Lower lobe of right lung (tissue), 2 donors: ENCODE measurements around the gene OXT. TPM values are rescaled to one million over a fixed set of nuclear protein-coding genes. Genes with fewer than 3 reads are reported as not detected.

Experiments used
- ATAC-seq, 2 donors: fragments of 200-7000 bp; cut with Tn5 transposase; one replicate each; pipeline ENCODE4 v1.9.1; 2020 to 2022; ENCODE audit warnings: mild to moderate bottlenecking in 2 of 2, moderate library complexity in 2 of 2
- DNase-seq: peaks from one replicate; pipeline ENCODE4 v3.0.0-alpha.2; 2020
- H3K27ac ChIP-seq: fragments of 200-600 bp; one replicate; pipeline ENCODE4 v1.8.0; 2022
- H3K27me3 ChIP-seq: fragments of 200-600 bp; one replicate; pipeline ENCODE4 v1.8.0; 2022; ENCODE audit warnings: low read depth
- H3K36me3 ChIP-seq: fragments of 200-600 bp; one replicate; pipeline ENCODE4 v1.8.0; 2022; ENCODE audit warnings: mild to moderate bottlenecking
- H3K4me1 ChIP-seq: fragments of 200-600 bp; one replicate; pipeline ENCODE4 v1.8.0; 2022
- H3K4me3 ChIP-seq: fragments of 200-600 bp; one replicate; pipeline ENCODE4 v1.8.0; 2022; ENCODE audit warnings: mild to moderate bottlenecking
- H3K9me3 ChIP-seq: fragments of 200-600 bp; one replicate; pipeline ENCODE4 v1.8.0; 2022
- intact Hi-C: fragments of 100-400 bp; cut with DNase I; formaldehyde crosslinking; loops from one replicate; pipeline ENCODE4 v1.11.0; 2022
- total RNA-seq: library from RNA; stranded (reverse); fragmentation: NEBNext Ultra II Directional; extraction: Animal tissue kit (Norgen Biotek cat#: 25700); gene quantifications from one replicate; pipeline ENCODE4 v1.2.1, GENCODE V29; 2021
- TF ChIP-seq, protein P1 (sequence below): fragments of 200-600 bp; IDR thresholded peaks from one replicate; pipeline ENCODE4 v1.8.0; 2022; ENCODE audit warnings: antibody characterized with exemption, mild to moderate bottlenecking
- donor health status: DM: no; HTN: yes; CAD: no; lungs with severe emphysema.

OXT gene
- total RNA-seq, 1 donor from 2014 or later = not detected

DNA sequence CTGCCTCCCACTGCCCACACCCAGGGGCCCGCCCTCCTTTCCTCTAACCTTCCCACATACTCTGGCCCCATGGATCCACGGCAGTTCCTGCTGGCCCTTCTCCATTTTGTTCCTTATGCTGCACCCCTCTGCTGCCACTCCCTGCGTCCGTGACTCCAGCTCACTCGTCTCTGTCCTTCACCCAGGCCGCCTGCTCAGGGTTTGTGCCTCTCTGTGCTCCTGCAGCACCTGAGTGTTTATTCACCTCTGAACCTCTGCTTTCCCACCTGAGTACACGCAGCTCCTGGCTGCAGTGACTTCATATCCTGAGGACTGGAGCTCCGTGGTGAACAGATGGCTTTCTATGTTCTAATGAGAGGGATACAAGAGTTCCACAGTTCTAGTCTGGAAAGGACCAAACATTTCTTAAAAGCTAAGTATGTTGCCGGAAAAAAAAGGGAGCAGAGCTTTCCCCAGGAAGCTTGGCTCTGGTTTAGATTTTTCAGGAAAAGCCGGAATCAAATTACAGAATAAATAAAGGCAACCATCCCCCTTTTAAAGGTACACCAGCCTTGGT lies 29.5 kb upstream of the OXT start:
- intact Hi-C loops = no loop called here
- no peak overlapping the region for H3K4me3 ChIP-seq
- no peak for DNase-seq
- peaks cover 37% of the 10 kb centered on the region for H3K36me3 ChIP-seq
- TF ChIP-seq, protein P1, sequence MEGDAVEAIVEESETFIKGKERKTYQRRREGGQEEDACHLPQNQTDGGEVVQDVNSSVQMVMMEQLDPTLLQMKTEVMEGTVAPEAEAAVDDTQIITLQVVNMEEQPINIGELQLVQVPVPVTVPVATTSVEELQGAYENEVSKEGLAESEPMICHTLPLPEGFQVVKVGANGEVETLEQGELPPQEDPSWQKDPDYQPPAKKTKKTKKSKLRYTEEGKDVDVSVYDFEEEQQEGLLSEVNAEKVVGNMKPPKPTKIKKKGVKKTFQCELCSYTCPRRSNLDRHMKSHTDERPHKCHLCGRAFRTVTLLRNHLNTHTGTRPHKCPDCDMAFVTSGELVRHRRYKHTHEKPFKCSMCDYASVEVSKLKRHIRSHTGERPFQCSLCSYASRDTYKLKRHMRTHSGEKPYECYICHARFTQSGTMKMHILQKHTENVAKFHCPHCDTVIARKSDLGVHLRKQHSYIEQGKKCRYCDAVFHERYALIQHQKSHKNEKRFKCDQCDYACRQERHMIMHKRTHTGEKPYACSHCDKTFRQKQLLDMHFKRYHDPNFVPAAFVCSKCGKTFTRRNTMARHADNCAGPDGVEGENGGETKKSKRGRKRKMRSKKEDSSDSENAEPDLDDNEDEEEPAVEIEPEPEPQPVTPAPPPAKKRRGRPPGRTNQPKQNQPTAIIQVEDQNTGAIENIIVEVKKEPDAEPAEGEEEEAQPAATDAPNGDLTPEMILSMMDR = no peak
- peak overlapping the region; percentile 43 for H3K27ac ChIP-seq
- H3K27me3 ChIP-seq = no peaks in the 10 kb centered on the region
- no peak for ATAC-seq
- H3K9me3 ChIP-seq = no peaks in the 10 kb centered on the region
- H3K4me1 ChIP-seq = peaks cover 13% of the 10 kb centered on the region

DNA sequence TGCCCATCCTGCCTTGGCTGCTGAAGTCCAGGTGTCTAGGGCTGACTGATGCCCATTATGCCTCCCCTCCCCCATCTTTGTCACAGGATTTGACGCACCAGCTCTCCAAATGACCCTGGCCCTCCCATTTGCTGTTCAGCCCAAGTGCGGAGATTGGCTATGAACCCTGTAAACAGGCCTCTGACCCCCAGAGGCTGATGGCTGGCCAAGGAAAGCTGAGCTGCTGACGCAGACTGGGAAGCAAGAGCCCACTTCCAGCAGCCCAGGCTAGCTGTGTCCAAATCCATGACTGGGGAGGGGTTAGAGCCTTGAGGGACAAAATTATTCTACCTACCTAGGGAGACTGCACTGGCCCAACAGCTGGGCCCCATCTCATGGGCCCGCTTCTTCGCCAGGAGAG lies 28.8 kb upstream of the OXT start:
- no peak for DNase-seq
- peaks cover 20% of the 10 kb centered on the region for H3K4me1 ChIP-seq
- no peaks in the 10 kb centered on the region for H3K27me3 ChIP-seq
- H3K9me3 ChIP-seq = no peaks in the 10 kb centered on the region
- intact Hi-C loops = no loop called here
- H3K27ac ChIP-seq = peak overlapping the region; percentile 27
- H3K36me3 ChIP-seq = peaks cover 33% of the 10 kb centered on the region
- TF ChIP-seq, protein P1 = no peak
- ATAC-seq = no peak
- no peak overlapping the region for H3K4me3 ChIP-seq

DNA sequence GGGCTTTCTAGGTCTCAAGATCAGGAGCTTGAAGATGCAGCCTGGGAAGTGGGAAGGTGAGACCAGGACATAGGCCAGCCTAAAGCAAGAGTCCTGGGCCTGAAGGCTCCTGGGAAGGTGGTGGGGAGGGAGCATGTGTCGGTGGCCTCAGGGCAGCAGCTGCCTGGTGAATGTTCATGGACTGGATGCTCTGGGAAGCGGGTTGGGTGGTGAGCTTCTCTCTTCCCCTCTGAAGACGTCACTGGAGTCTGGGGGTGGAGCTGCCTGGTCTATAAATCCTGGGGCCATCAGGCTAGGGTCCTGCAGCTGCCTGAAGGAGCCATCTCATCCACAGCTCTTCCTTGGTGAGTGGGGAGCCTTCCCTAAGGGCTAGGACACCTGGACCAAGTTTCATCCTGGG lies 28.1 kb upstream of the OXT start, which contains the start of gene GNRH2:
TSS of gene GNRH2 (plus strand) at position 301 of the 400 bp plus-strand sequence. CDS start 793 bp downstream, outside the sequence.
- Histone ChIP-seq H3K4me3 (no peak within 1 kb of the TSS), H3K27ac (peak within 1 kb of the TSS; percentile 27), H3K27me3 (no peaks in the 10 kb centered on the region), H3K36me3 (peaks cover 33% of the 10 kb centered on the region), H3K4me1 (peaks cover 21% of the 10 kb centered on the region), H3K9me3 (no peaks in the 10 kb centered on the region)
- intact Hi-C loops = no loop called here
- TF ChIP-seq, protein P1 = no peak
- no peak for DNase-seq
- ATAC-seq = no peak

DNA sequence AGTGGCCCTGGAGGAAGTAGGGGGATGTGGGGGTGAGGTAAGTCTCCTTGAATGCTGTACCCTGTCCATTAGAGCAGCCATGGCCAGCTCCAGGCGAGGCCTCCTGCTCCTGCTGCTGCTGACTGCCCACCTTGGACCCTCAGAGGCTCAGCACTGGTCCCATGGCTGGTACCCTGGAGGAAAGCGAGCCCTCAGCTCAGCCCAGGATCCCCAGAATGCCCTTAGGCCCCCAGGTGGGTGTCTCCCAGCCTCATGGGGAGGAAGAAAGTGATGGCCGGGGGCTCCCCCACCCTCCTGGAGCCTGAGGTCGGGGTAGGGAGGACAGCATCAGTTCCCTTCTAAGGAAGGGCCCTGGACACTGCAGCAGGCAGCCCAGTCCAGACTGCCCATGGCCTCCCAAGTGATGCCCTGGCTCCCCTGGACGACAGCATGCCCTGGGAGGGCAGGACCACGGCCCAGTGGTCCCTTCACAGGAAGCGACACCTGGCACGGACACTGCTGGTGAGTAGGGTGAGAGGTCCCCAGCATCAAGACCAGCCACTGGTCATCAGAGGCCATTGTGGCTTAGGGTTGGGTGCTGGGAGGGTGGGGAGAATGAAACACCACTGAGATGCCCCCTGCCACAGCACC lies 27.0 kb upstream of the OXT start:
- TF ChIP-seq, protein P1 = no peak
- Histone ChIP-seq H3K9me3 (no peaks in the 10 kb centered on the region), H3K27me3 (no peaks in the 10 kb centered on the region), H3K36me3 (peaks cover 32% of the 10 kb centered on the region), H3K27ac (peak overlapping the region; percentile 87), H3K4me3 (peak overlapping the region; percentile 95), H3K4me1 (peaks cover 21% of the 10 kb centered on the region)
- ATAC-seq (no peak), DNase-seq (no peak)
- intact Hi-C loops = no loop called here

DNA sequence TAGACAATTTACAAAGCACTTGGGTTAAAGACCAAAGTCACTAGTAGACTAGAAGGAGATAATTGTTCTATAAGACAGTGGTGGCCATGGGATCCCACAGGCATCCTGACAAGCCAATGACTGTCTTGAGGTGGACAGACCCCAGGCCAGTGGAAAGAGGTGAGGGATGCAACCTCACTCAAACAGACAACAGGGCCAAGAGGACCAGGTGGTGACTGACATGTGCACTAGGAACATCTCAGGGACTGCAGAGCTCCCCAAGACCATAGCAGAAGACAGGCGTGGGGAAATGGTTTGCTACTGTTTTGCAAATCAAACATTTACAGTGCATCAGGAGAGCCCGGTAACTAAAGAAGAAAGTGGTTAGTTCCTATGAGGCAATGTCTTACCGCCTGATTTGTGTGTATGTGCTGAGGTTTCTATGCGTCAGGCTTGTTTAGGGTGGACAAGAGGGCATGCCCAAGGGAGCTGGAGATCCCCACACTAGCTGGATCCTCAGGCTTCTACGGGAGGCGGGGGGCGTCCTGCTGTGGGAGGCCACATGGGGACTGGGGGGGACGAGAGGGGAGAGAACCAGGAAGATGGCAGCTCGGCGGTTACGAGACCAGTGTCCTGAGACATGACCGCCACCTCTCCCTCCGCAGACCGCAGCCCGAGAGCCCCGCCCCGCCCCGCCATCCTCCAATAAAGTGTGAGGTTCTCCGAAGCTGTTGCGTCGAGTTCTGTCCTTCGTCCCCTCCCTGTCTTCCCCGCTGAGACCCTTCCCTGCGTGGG lies 26.2 kb upstream of the OXT start:
- peak; percentile 84 for DNase-seq
- peak; percentile 81 to 85 for ATAC-seq
- Histone ChIP-seq H3K4me1 (peaks cover 21% of the 10 kb centered on the region), H3K4me3 (peak overlapping the region; percentile 95), H3K27me3 (no peaks in the 10 kb centered on the region), H3K9me3 (no peaks in the 10 kb centered on the region), H3K27ac (peak overlapping the region; percentile 87), H3K36me3 (peaks cover 31% of the 10 kb centered on the region)
- intact Hi-C loops = no loop called here
- TF ChIP-seq, protein P1 = no peak
